Lung (tissue), 12 donors: Measurements from ENCODE around the gene YWHAB. TPM values are rescaled to one million over a fixed set of nuclear protein-coding genes. Genes with fewer than 3 reads are reported as not detected.

Source experiments
- ATAC-seq: fragments of 200-7000 bp; cut with Tn5 transposase; one replicate; pipeline ENCODE4 v1.9.1; 2020; ENCODE audit warnings: moderate number of reproducible peaks; ENCODE audit not compliant: insufficient read depth, low FRiP score
- DNase-seq, 3 donors: peaks; one replicate each; pipeline ENCODE4 v3.0.0-alpha.2; 2013 to 2017
- H3K27ac ChIP-seq, 2 donors: one replicate each; pipeline ENCODE4 v1.5.1; 2013; ENCODE audit warnings: mild to moderate bottlenecking in 2 of 2, moderate library complexity in 2 of 2, control low read depth in 1 of 2, inconsistent platforms in 1 of 2, low read depth in 1 of 2, low read length in 1 of 2
- H3K27me3 ChIP-seq, 3 donors: one replicate each; pipeline ENCODE4 v1.5.1; 2013; ENCODE audit warnings: low read length in 2 of 3; ENCODE audit not compliant: control insufficient read depth in 3 of 3, insufficient read depth in 3 of 3
- H3K36me3 ChIP-seq, 4 donors: one replicate each; pipeline ENCODE4 v1.5.1; 2013; ENCODE audit warnings: low read length in 4 of 4, mild to moderate bottlenecking in 1 of 4, moderate library complexity in 1 of 4; ENCODE audit not compliant: control insufficient read depth in 4 of 4, insufficient read depth in 4 of 4
- H3K4me1 ChIP-seq, 5 donors: one replicate each; pipeline ENCODE4 v1.5.1; 2013; ENCODE audit warnings: low read length in 5 of 5, mild to moderate bottlenecking in 2 of 5, moderate library complexity in 1 of 5; ENCODE audit not compliant: control insufficient read depth in 5 of 5, insufficient read depth in 5 of 5
- H3K4me3 ChIP-seq: one replicate; pipeline ENCODE4 v1.5.1; 2013; ENCODE audit warnings: mild to moderate bottlenecking, control low read depth, moderate library complexity
- H3K9ac ChIP-seq, 2 donors: one replicate each; pipeline ENCODE4 v1.5.1; 2013; ENCODE audit warnings: low read length in 2 of 2, control low read depth in 1 of 2; ENCODE audit not compliant: insufficient read depth in 1 of 2
- H3K9me3 ChIP-seq, 4 donors: one replicate each; pipeline ENCODE4 v1.5.1; 2013; ENCODE audit warnings: low read length in 3 of 4, mild to moderate bottlenecking in 1 of 4, moderate library complexity in 1 of 4; ENCODE audit not compliant: control insufficient read depth in 4 of 4, insufficient read depth in 3 of 4
- WGBS, 2 donors: extraction: QIAGEN DNeasy Blood & Tissue Kit; methylation state at CpG; one replicate each; pipeline ENCODE4 v1.1.7; 2013; 5-methylcytosine and 5-hydroxymethylcytosine counted together
- polyA plus RNA-seq, 2 donors: library from polyadenylated mRNA; stranded (reverse); fragments of 200-250 nt; gene quantifications; one replicate each; pipeline ENCODE4 v1.2.1, GENCODE V29; 2013
- total RNA-seq, 2 donors: library from RNA; depleted of rRNA in 1 of 2; stranded (reverse); fragments of >200 nt in 1 of 2; gene quantifications; one replicate each; pipeline ENCODE4 v1.2.1, GENCODE V29; 2014 to 2021
- TF ChIP-seq, protein P1 (sequence below): IDR thresholded peaks from 2 replicates; pipeline ENCODE4 v1.5.1; 2012; ENCODE audit warnings: mild to moderate bottlenecking; ENCODE audit errors: control extremely low read depth, extremely low read depth
- donor health status: control.
- donor health status: control.
- donor health status: Bipolar disorder and iron deficiency.
- donor health status: healthy.
- donor health status: DM: yes; HTN: yes; CAD: no.

Gene YWHAB
- total and polyA plus RNA-seq, 4 donors = 69.0 to 186 (median 125) TPM

GRCh38 chr20:44918342-44918741 lies 32.8 kb downstream of the YWHAB start:
- H3K9me3 ChIP-seq = no peaks in the 10 kb centered on the region
- no peak overlapping the region for H3K9ac ChIP-seq
- TF ChIP-seq, protein P1, sequence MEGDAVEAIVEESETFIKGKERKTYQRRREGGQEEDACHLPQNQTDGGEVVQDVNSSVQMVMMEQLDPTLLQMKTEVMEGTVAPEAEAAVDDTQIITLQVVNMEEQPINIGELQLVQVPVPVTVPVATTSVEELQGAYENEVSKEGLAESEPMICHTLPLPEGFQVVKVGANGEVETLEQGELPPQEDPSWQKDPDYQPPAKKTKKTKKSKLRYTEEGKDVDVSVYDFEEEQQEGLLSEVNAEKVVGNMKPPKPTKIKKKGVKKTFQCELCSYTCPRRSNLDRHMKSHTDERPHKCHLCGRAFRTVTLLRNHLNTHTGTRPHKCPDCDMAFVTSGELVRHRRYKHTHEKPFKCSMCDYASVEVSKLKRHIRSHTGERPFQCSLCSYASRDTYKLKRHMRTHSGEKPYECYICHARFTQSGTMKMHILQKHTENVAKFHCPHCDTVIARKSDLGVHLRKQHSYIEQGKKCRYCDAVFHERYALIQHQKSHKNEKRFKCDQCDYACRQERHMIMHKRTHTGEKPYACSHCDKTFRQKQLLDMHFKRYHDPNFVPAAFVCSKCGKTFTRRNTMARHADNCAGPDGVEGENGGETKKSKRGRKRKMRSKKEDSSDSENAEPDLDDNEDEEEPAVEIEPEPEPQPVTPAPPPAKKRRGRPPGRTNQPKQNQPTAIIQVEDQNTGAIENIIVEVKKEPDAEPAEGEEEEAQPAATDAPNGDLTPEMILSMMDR = no peak
- no peaks in the 10 kb centered on the region for H3K4me1 ChIP-seq
- no peak overlapping the region for H3K4me3 ChIP-seq
- no peaks in the 10 kb centered on the region for H3K27me3 ChIP-seq
- 99% methylated on average over 3 of the region's 3 CpGs for WGBS, 2 donors
- H3K36me3 ChIP-seq = peaks cover 0 to 16% (median 5%) of the 10 kb centered on the region in 4 donors
- ATAC-seq = no peak
- no peak for DNase-seq
- H3K27ac ChIP-seq = no peak overlapping the region

DNA sequence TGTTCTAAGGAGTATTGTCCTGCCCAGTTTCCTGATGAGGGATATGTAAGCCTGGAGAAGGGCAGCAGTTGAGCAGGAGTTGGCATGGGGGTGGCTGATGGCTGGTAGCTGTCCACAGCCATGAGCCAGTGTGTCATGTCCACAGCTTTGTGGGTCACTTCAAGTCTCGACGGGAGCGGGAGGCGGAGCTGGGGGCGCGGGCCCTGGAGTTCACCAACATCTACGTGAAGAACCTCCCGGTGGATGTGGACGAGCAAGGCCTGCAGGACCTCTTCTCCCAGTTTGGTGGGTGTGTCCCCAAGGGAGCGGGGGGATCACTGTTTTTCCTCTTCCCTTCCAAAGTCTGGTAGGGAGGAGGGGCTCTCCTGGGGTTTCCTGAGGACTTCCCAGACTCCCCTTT lies 33.3 kb downstream of the YWHAB start:
- H3K9ac ChIP-seq = no peak overlapping the region
- WGBS, 2 donors = 95 to 99% methylated on average over 10 of the region's 10 CpGs
- no peaks in the 10 kb centered on the region for H3K4me1 ChIP-seq
- no peak overlapping the region for H3K27ac ChIP-seq
- H3K4me3 ChIP-seq = no peak overlapping the region
- TF ChIP-seq, protein P1 = no peak
- DNase-seq = no peak
- peaks cover 0 to 16% (median 5%) of the 10 kb centered on the region in 4 donors for H3K36me3 ChIP-seq
- H3K27me3 ChIP-seq = no peaks in the 10 kb centered on the region
- H3K9me3 ChIP-seq = no peaks in the 10 kb centered on the region
- ATAC-seq = no peak

DNA sequence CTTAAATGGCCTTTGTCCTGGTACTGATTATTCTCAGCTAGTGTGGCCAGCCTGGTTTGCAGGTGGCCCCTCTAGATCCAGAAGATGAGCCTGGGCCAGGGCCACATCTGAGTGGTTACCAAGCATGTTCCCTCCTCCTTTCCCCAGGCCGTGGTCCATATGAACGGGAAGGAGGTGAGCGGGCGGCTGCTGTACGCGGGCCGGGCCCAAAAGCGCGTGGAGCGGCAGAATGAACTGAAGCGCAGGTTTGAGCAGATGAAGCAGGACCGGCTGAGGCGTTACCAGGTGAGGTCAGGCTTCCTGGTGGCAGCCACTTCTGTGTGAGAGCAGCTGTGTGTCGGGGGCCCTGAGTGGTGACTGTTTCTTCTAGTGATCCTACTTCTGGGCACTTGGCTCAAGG lies 35.9 kb downstream of the YWHAB start:
- ATAC-seq (no peak), DNase-seq (no peak)
- Histone ChIP-seq H3K27me3 (no peaks in the 10 kb centered on the region), H3K4me1 (no peaks in the 10 kb centered on the region), H3K9me3 (no peaks in the 10 kb centered on the region), H3K36me3 (peaks cover 0 to 21% (median 4%) of the 10 kb centered on the region in 4 donors), H3K27ac (no peak overlapping the region), H3K9ac (no peak overlapping the region), H3K4me3 (no peak overlapping the region)
- WGBS, 2 donors = 98% methylated on average over 14 of the region's 14 CpGs
- TF ChIP-seq, protein P1 = no peak

GRCh38 chr20:44924541-44924940 lies 39.0 kb downstream of the YWHAB start:
- no peak overlapping the region for H3K27ac ChIP-seq
- DNase-seq (no peak), ATAC-seq (no peak)
- no peaks in the 10 kb centered on the region for H3K4me1 ChIP-seq
- no peaks in the 10 kb centered on the region for H3K27me3 ChIP-seq
- H3K9ac ChIP-seq = no peak overlapping the region
- 87% methylated on average over 4 of the region's 4 CpGs for WGBS, 2 donors
- peaks cover 0 to 14% (median 4%) of the 10 kb centered on the region in 4 donors for H3K36me3 ChIP-seq
- TF ChIP-seq, protein P1 = no peak
- no peak overlapping the region for H3K4me3 ChIP-seq
- H3K9me3 ChIP-seq = no peaks in the 10 kb centered on the region
